ENCODE measurements around the gene RIBC2. TPM values are rescaled to one million over a fixed set of nuclear protein-coding genes. Genes with fewer than 3 reads are reported as not detected.

The RIBC2 gene
- total and polyA plus RNA-seq, 8 donors: 4.3 to 12.1 (median 8.9) TPM

GRCh38 chr22:45428391-45429385 lies 15.2 kb downstream of the RIBC2 start:
- no peak for ATAC-seq
- H3K27me3 ChIP-seq: no peaks in the 10 kb centered on the region
- no peaks in the 10 kb centered on the region for H3K9me3 ChIP-seq
- no peak for TF ChIP-seq CTCF (IDR thresholded peaks at IDR 0.05)
- H3K4me1 ChIP-seq: peaks cover 0 to 6% of the 10 kb centered on the region in 2 donors
- H3K27ac ChIP-seq: no peak overlapping the region
- H3K36me3 ChIP-seq: no peaks in the 10 kb centered on the region
- DNase-seq: peak in 1 of 4 donors; percentile 44
- intact Hi-C loops (cut with DNase I): no loop called here
- H3K4me3 ChIP-seq: no peak overlapping the region

GRCh38 chr22:45429424-45429823 lies 15.9 kb downstream of the RIBC2 start:
- TF ChIP-seq CTCF (IDR thresholded peaks at IDR 0.05): no peak
- H3K4me3 ChIP-seq: no peak overlapping the region
- H3K36me3 ChIP-seq: no peaks in the 10 kb centered on the region
- ATAC-seq: no peak
- peaks cover 0 to 2% of the 10 kb centered on the region in 2 donors for H3K4me1 ChIP-seq
- DNase-seq: peak in 1 of 4 donors; percentile 74
- H3K9me3 ChIP-seq: no peaks in the 10 kb centered on the region
- H3K27me3 ChIP-seq: no peaks in the 10 kb centered on the region
- intact Hi-C loops (cut with DNase I): no loop called here
- no peak overlapping the region for H3K27ac ChIP-seq

GRCh38 chr22:45429981-45430775 lies 16.7 kb downstream of the RIBC2 start:
- peak in 1 of 4 donors; percentile 61 for DNase-seq
- H3K27ac ChIP-seq: no peak overlapping the region
- no peaks in the 10 kb centered on the region for H3K27me3 ChIP-seq
- ATAC-seq: no peak
- peaks cover 0 to 3% of the 10 kb centered on the region in 2 donors for H3K4me1 ChIP-seq
- no peak overlapping the region for H3K4me3 ChIP-seq
- intact Hi-C loops (cut with DNase I): loop anchor here in 1 of 2 donors (5.0 kb wide), 1 partner anchor 163 kb away; no protein-coding TSS in a partner anchor
- no peaks in the 10 kb centered on the region for H3K9me3 ChIP-seq
- TF ChIP-seq CTCF (IDR thresholded peaks at IDR 0.05): no peak
- no peaks in the 10 kb centered on the region for H3K36me3 ChIP-seq

- Histone ChIP-seq H3K9me3 (no peaks in the 10 kb centered on the region), H3K36me3 (no peaks in the 10 kb centered on the region), H3K4me1 (peaks cover 2 to 10% of the 10 kb centered on the region in 2 donors), H3K4me3 (no peak overlapping the region), H3K27ac (no peak overlapping the region), H3K27me3 (no peaks in the 10 kb centered on the region)
- intact Hi-C loops (cut with DNase I): loop anchor here in 1 of 2 donors (5.0 kb wide), 1 partner anchor 164 kb away; no protein-coding TSS in a partner anchor
- no peak for TF ChIP-seq CTCF (IDR thresholded peaks at IDR 0.05)
- peak in 1 of 4 donors; percentile 48 for DNase-seq
- ATAC-seq: no peak
These were observed 17.4 kb downstream of the RIBC2 start for GRCh38 chr22:45430871-45431270.
